GM19193 (cell line): ENCODE data around the gene CFC1B.
"Not testable (repeated sequence)": the region's sequence is repeated elsewhere in the genome, so short reads cannot be mapped to it uniquely, and the experiment has no call there.

ENCODE experiments used
- POLR2A ChIP-seq: IDR thresholded peaks from 4 replicates; pipeline ENCODE4 v1.6.1; 2011; ENCODE audit not compliant: insufficient read depth, insufficient read length; ENCODE audit errors: extremely low read depth

The CFC1B gene

DNA sequence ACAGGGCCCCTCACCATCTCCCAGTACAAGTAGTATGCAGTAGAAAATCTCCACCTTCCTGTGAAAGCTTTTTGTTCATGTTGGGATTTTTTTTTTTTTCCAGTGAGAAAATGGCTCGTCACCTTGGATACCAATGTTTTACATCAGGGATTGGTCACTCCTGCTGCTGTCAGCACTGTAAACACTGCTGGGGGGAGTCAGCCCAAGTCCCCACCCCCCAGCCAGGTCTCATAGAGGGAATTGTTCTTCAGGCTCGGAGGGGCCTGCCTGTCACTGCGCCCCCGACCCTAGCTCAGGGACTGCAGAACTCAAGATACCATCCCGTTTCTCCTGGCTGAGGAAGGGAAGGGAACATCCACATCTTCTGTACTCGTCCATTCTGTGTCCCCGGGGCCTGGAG is at the start of gene CFC1B:
CFC1B (plus strand) TSS at position 231 of the 400 bp plus-strand sequence. CDS start 263 bp downstream, outside the sequence.
- TF ChIP-seq POLR2A: not testable (repeated sequence)

DNA sequence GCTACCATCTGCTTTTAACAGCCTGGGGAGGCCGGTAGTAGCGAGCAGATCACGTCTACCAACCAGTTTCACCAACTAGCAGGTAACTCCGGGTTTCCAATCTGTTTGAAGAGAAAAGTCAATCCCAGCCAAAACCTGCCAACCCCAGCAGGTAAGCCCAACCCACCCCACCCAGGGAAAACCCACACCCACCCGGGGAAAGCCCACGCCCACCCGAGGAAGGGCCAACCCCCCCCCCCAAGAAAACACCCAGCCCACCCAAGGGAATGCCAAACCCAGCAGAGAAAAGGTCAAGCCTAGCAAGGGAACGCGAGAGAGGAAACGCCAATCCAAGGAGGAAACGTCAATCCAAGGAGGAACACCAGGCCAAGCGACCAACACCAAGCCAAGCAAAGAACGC is 11.8 kb upstream of the CFC1B start, which contains the start of gene POTEI:
POTEI (minus strand) TSS at position 101 of the 400 bp plus-strand sequence; CDS start at position 8, 93 bp downstream.
- not testable (repeated sequence) for TF ChIP-seq POLR2A
